ENCODE measurements around the gene SPRR1B. TPM values are rescaled to one million over a fixed set of nuclear protein-coding genes. Genes with fewer than 3 reads are reported as not detected.
"Not testable (repeated sequence)": the region's sequence is repeated elsewhere in the genome, so short reads cannot be mapped to it uniquely, and the experiment has no call there.

Gene SPRR1B
- total RNA-seq, 1 donor from 2014 or later: not detected

DNA sequence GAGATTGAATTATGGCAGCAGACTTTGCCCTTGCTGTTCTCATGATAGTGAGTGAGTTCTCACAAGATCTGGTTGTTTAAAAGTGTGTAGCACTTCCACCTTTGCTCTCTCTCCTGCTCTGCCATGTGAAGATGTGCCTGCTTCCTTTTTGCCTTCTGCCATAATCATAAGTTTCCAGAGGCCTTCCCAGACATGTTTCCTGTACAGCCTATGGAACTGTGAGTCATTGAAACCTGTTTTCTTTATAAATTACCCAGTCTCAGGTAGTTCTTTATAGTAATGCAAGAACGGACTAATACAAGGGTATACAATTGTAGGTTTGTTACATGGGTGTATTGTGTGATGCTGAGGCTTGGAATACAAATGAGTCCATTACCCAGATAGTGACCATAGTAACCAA, 4.2 kb downstream of the SPRR1B start:
- no peak for DNase-seq (ENCODE audit: low read depth)

DNA sequence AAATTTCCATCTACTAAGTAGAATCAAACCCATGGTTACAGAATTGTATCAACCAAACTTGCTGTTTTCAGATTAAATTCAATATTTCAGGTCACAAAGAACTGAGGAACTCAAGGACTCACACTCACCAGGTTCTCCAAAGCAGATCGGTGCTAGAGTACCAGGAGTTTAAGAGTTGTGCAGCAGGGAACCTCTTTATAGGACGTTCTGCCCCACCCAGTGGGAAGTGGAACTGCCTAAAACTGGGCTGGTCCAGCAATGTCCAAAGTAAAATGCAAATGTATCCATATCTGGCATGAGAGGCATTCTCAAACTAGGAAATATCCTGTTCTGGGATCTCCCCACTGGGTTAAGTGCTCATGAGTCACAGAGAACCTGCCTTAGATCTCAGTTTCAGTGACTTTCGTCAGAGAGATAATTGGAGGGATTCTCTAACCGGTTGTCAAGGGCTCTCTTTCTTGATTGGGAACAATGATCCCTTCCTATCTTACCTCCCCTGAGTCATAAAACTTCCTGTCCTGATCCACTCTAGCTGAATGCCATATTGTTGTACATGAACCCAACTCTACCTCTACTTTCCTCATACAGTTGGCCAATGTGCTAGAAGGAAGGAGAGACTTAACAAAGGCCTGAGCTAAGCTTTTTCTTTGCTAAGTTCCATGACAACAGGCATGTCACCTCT, 10.1 kb downstream of the SPRR1B start, which contains the start of gene SPRR2D:
Gene SPRR2D (minus strand): TSS at position 171 of the 682 bp plus-strand sequence. CDS start 774 bp downstream, outside the sequence.
- DNase-seq (ENCODE audit: low read depth): no peak

DNA sequence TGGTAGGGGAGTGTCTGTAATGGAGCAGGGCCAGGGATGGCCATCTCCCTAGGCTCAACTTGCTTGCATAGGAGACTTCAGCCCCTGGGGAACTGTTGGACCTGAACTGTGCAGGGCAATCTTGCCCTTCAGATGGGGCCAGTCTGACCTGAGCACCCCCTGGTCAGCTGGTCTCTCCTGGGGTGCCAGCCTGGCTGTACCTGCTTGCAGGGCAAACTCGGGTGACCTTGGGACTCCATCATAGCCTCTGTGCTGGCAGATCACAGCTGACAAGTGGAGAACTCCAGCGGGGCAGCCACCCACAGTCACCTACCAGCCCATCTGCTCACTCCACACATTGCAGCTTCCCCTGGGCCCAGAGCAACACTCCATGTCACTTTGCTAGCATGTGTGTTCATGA, 18.2 kb downstream of the SPRR1B start:
- no peak for DNase-seq (ENCODE audit: low read depth)

DNA sequence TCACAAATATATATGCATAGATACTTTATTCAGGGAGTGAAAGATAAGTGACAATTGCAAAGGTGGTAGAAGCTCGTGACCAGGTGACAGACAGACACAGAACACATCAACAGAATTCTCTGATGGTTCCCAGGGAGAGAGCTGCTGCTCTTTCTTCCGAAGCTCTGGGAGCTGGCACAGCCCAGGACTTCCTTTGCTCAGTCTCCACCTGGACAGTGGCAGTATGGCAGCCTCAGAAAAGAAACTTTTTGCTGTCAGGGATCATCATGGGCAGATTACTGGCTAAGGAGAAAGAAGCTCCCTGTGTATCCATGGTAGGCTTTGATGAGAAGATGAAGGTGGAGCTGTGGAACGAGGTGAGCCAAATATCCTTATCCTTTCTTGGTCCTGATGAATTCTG, 25.1 kb downstream of the SPRR1B start:
- not testable (repeated sequence) for DNase-seq (ENCODE audit: low read depth)

DNA sequence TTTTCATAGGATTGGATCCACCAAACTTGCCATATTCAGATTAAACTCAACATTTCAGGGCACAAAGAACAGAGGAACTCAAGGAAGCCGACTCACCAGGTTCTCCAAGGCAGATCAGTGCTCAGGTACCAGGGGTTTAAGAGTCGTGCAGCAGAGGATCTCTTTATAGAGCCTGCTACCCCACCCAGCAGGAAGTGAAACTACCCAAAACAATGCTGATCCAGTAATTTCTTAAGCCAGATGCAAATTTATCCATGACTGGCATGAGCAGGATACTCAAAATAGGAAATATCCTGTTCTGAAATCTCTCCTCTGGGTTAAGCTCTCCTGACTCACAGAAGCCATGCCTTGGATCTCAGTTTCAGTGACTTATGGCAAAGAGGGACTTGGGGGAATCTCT, 26.4 kb downstream of the SPRR1B start, which contains the start of gene SPRR2A:
Gene SPRR2A (minus strand): TSS at position 138 of the 400 bp plus-strand sequence. CDS start 777 bp downstream, outside the sequence.
- DNase-seq (ENCODE audit: low read depth): no peak

DNA sequence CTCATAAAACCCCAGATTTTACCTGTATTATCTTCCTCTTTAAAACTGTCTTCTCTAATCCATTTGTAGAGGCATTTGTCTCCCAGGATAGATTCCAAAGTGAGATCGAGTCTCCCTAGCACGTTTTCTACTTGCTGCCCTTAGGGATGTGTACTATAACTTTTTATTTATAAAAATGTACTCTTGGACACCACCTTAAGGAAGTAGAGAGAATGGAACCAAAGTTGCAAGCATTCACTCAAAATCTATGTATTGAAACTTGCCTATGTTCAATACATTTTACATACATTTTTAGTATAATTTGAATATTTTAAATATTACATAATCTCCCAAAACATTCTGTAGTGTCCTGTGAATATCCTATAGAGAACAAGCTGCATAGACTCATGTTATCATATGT, 27.2 kb downstream of the SPRR1B start:
- no peak for DNase-seq (ENCODE audit: low read depth)

DNA sequence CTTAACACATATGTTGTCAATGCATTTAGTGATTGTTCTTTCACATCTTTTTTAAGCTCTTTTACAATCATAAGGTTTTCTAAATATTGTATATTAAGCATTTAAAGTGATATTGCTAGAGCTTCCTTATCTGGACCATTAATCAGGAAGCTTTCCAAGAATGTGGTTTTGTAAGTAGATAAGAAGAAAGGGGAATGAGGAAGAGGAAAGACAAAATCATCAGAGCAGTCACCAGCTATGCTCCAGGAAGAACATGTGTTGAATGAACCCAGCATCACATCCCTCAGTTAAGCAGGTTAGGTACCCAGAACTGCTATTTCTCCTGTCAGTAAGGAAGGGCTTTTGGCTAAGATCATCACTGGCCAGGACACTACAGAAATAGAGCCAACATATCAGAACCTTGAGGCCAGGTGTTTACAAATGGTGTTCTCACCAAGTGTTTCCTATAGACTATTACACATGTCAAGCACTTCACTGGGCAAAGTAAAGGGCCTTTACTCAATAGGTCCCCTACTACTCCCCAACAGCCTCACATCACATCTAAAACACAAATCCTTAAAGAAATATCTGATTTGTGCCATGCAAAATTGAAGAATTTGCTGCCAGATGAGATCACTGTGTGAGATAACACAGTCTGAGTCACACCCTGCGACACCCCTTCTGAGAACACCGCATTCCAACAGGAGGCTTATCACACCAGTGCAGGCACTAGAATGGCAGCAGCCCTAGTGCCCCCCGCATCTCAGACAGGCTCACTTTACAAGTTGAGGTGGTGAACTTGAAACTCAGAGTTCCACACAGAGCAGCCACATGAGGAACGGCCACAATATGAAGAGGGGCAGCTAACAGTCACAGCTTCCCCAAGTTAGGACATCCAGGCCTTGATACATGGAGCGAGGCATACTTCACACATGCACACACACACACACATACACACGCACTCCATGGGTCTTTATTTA, 28.1 kb downstream of the SPRR1B start:
- no peak for DNase-seq (ENCODE audit: low read depth)

DNA sequence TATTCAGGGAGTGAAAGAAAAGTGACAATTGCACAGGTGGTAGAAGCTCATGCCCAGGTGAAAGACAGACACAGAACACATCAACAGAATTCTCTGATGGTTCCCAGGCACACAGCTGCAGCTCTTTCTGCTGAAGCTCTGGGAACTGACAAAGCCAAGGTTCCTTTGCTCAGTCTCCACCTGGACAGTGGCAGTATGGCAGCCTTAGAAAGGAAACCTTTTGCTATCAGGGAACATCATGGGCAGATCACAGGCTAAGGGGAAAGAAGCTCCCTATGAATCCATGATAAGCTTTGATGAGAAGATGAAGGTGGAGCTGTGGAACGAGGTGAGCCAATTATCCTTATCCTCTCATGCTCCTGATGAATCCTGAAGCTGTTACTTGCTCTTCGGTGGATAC, 39.2 kb downstream of the SPRR1B start:
- DNase-seq (ENCODE audit: low read depth): no peak

DNA sequence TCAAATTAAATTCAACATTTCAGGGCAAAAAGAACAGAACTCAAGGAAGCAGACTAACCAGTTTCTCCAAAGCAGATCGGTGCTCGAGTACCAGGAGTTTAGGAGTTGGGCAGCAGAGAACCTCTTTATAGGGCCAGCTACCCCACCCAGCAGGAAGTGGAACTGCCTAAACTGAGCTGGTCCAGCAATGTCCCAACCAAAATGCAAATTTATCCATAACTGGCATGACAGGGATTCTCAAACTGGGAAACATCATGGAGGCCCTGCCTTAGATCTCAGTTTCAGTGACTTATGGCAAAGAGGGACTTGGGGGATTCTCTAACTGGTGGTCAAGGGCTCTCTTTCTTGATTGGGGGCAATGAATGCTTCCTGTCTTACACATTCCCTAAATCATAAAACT, 40.5 kb downstream of the SPRR1B start, which contains the start of gene SPRR2B:
Gene SPRR2B (minus strand): TSS at position 101 of the 400 bp plus-strand sequence. CDS start 772 bp downstream, outside the sequence.
- no peak for DNase-seq (ENCODE audit: low read depth)

DNA sequence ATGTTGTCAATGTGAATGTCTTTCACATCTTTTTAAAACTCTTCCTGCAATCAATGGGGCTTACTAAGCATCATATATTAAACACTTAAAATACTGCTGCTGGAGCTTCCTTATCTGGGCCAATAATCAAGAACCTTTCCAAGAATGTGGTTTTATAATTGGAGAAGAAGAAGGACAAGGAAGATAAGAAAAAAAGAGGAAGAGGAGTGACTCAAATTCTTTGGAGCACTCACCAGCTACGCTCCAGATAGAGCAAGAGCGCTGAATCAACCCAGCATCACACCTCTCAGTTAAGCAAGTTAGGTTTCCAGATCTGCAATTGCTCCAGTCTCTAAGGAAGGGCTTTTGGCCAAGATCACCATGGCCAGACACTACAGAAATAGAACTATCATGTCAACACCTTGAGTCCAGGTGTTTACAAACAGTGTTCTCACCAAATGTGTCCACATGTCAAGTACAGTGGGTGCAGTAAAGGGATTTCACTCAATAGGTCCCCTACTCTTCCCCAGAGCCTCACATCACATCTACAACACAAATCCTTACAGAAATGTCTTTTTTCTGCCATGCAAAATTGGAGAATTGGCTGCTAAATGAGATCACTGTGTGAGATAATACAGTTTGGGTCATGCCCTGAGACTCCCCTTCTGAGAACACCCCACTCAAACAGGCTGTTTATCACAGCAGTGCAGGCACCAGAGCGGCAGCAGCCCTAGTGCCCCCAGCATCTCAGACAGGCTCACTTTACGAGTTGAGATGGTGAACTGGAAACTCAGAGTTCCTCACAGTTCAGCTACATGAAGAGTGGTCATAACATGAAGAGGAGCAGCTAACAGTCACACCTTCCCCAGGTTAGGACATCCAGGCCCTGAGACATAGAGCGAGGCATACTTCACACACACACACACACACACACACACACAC, 42.1 kb downstream of the SPRR1B start:
- DNase-seq (ENCODE audit: low read depth): no peak

DNA sequence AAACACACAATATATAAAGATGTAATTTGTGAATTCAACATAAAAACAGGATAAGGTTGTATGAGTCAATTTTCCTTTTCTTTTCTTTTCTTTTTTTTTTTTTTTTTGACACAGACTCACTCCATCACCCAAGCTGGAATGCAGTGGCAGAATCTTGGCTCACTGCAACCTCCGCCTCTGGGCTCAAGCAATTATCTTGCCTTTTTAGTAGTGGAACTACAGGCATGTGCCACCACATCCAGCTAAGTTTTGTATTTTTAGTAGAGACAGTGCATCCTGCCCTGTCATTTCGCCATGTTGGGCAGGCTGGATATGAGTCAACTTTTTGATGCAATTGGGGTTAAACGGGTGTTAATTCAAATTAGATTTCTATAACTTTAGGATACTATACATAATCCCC, 50.7 kb downstream of the SPRR1B start:
- no peak for DNase-seq (ENCODE audit: low read depth)

Other genes starting within 250 kb of the SPRR1B start
- gene LCE1E, start 244.9 kb upstream of the SPRR1B start, total RNA-seq: not detected in 2 replicates
- not detected in 2 replicates for gene LCE1D, start 234.5 kb upstream of the SPRR1B start, total RNA-seq
- gene LCE1C, start 224.6 kb upstream of the SPRR1B start, total RNA-seq: not detected in 2 replicates
- gene LCE1B, start 219.2 kb upstream of the SPRR1B start, total RNA-seq: not detected in 2 replicates
- not detected in 2 replicates for gene LCE1A, start 203.7 kb upstream of the SPRR1B start, total RNA-seq
- gene LCE6A, start 188.3 kb upstream of the SPRR1B start, total RNA-seq: not detected in 2 replicates
- not detected in 2 replicates for gene LCE7A, start 171.2 kb upstream of the SPRR1B start, total RNA-seq
- gene SMCP, start 152.9 kb upstream of the SPRR1B start, total RNA-seq: not detected in 2 replicates
- gene IVL, start 122.7 kb upstream of the SPRR1B start, total RNA-seq: not detected in 2 replicates
- gene SPRR5, start 84.0 kb upstream of the SPRR1B start, total RNA-seq: not detected in 2 replicates
- gene SPRR4, start 60.6 kb upstream of the SPRR1B start, total RNA-seq: not detected in 2 replicates
- not detected in 2 replicates for gene SPRR1A, start 47.1 kb upstream of the SPRR1B start, total RNA-seq
- gene SPRR3, start 29.5 kb upstream of the SPRR1B start, total RNA-seq: not detected in 2 replicates
- gene SPRR2D, start 9.9 kb downstream of the SPRR1B start, total RNA-seq: not detected in 2 replicates
- gene SPRR2A, start 26.3 kb downstream of the SPRR1B start, total RNA-seq: not detected in 2 replicates
- not detected in 2 replicates for gene SPRR2B, start 40.4 kb downstream of the SPRR1B start, total RNA-seq
- gene SPRR2E, start 63.3 kb downstream of the SPRR1B start, total RNA-seq: not detected in 2 replicates
- not detected in 2 replicates for gene SPRR2F, start 82.3 kb downstream of the SPRR1B start, total RNA-seq
- not detected in 2 replicates for gene SPRR2G, start 119.7 kb downstream of the SPRR1B start, total RNA-seq
- not detected in 2 replicates for gene LELP1, start 172.2 kb downstream of the SPRR1B start, total RNA-seq
- not detected in 2 replicates for gene PRR9, start 186.4 kb downstream of the SPRR1B start, total RNA-seq
- gene LORICRIN, start 228.5 kb downstream of the SPRR1B start, total RNA-seq: not detected in 2 replicates